Thyroid gland (tissue), 4 donors: Measurements from ENCODE around the gene RAB15. TPM values are rescaled to one million over a fixed set of nuclear protein-coding genes. Genes with fewer than 3 reads are reported as not detected.

Source experiments
- DNase-seq, 2 donors: peaks; one replicate each; pipeline ENCODE4 v3.0.0-alpha.2; 2019
- H3K27ac ChIP-seq, 3 donors: fragments of 200-600 bp; sonication (generic); 1 replicate in 2 of 3; 2 replicates in 1 of 3; pipeline ENCODE4 v1.5.1; 2016 to 2019; ENCODE audit warnings: mild to moderate bottlenecking in 1 of 3, moderate library complexity in 1 of 3
- H3K27me3 ChIP-seq: fragments of 200-600 bp; sonication (generic); one replicate; pipeline ENCODE4 v1.5.1; 2019
- H3K36me3 ChIP-seq, 2 donors: fragments of 200-600 bp; sonication (generic); one replicate each; pipeline ENCODE4 v1.5.1; 2016 to 2019
- H3K4me1 ChIP-seq, 2 donors: fragments of 200-600 bp; sonication (generic); one replicate each; pipeline ENCODE4 v1.5.1; 2017 to 2019
- H3K4me3 ChIP-seq, 3 donors: fragments of 200-600 bp; sonication (generic); replicated peaks in 1 of 3; 1 replicate in 2 of 3; 2 replicates in 1 of 3; pipeline ENCODE4 v1.5.1; 2016; ENCODE audit warnings: mild to moderate bottlenecking in 1 of 3
- H3K9me3 ChIP-seq: fragments of 200-600 bp; sonication (generic); one replicate; pipeline ENCODE4 v1.5.1; 2017
- POLR2A ChIP-seq, 2 donors: fragments of 450-650 bp; IDR thresholded peaks; one replicate each; pipeline ENCODE4 v1.6.1; 2017; ENCODE audit warnings: antibody characterized with exemption in 2 of 2, mild to moderate bottlenecking in 2 of 2, moderate library complexity in 1 of 2
- WGBS, 2 donors: methylation state at CpG; one replicate each; pipeline ENCODE4 v1.1.5; 2017; 5-methylcytosine and 5-hydroxymethylcytosine counted together
- intact Hi-C: fragments of 100-400 bp; cut with DNase I; formaldehyde crosslinking; loops from one replicate; pipeline ENCODE4 v1.15.1; 2023
- small RNA-seq: library from RNA; depleted of rRNA; stranded (forward); fragments of <200 nt; gene quantifications from one replicate; pipeline ENCODE3, GENCODE V24; 2016
- total RNA-seq, 4 donors: library from RNA; depleted of rRNA; stranded (reverse); fragments of >200 nt; gene quantifications; one replicate each; pipeline ENCODE4 v1.2.3, GENCODE V29; 2016
- TF ChIP-seq, protein P1 (sequence below), 6 experiments: fragments of 200-600 bp in 3 of 6; fragments of 450-650 bp in 3 of 6; sonication (generic) in 3 of 6; IDR thresholded peaks; one replicate each; pipeline ENCODE4 v1.5.1; 2016 to 2019; ENCODE audit warnings: antibody characterized with exemption in 6 of 6, mild to moderate bottlenecking in 2 of 6, inconsistent platforms in 1 of 6, moderate library complexity in 1 of 6

The RAB15 gene
- total RNA-seq, 4 donors from 2014 or later: 6.0 to 12.7 (median 6.3) TPM

DNA sequence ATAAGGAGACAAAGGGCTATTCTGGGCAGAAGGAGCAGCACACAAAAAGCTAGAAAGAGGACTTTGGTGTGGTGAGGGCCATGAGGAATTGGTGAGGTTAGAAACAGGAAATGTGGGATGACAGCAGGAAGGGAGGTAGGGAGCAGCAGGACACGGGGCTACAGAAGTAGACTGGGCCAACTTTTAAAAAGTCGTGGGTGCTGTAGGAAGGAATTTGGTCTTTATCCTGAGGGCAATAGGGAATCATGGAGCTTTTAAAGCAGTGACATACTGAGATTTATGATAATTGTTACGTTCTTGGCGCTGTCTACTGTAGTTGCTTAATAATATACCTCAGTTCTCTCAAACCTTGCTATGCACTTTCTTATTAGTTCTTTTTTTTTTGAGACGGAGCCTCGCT, 66.1 kb downstream of the RAB15 start:
- DNase-seq: no peak
- H3K4me3 ChIP-seq: no peak overlapping the region
- no peaks in the 10 kb centered on the region for H3K9me3 ChIP-seq
- H3K27me3 ChIP-seq: no peaks in the 10 kb centered on the region
- no peak overlapping the region for H3K27ac ChIP-seq
- intact Hi-C loops: no loop called here
- no peaks in the 10 kb centered on the region for H3K36me3 ChIP-seq
- WGBS, 2 donors: 76 to 81% methylated on average over 6 of the region's 6 CpGs
- no peaks in the 10 kb centered on the region for H3K4me1 ChIP-seq
- TF ChIP-seq, protein P1, sequence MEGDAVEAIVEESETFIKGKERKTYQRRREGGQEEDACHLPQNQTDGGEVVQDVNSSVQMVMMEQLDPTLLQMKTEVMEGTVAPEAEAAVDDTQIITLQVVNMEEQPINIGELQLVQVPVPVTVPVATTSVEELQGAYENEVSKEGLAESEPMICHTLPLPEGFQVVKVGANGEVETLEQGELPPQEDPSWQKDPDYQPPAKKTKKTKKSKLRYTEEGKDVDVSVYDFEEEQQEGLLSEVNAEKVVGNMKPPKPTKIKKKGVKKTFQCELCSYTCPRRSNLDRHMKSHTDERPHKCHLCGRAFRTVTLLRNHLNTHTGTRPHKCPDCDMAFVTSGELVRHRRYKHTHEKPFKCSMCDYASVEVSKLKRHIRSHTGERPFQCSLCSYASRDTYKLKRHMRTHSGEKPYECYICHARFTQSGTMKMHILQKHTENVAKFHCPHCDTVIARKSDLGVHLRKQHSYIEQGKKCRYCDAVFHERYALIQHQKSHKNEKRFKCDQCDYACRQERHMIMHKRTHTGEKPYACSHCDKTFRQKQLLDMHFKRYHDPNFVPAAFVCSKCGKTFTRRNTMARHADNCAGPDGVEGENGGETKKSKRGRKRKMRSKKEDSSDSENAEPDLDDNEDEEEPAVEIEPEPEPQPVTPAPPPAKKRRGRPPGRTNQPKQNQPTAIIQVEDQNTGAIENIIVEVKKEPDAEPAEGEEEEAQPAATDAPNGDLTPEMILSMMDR (IDR thresholded peaks at IDR 0.05): no peak
- TF ChIP-seq POLR2A (IDR thresholded peaks at IDR 0.05): no peak

DNA sequence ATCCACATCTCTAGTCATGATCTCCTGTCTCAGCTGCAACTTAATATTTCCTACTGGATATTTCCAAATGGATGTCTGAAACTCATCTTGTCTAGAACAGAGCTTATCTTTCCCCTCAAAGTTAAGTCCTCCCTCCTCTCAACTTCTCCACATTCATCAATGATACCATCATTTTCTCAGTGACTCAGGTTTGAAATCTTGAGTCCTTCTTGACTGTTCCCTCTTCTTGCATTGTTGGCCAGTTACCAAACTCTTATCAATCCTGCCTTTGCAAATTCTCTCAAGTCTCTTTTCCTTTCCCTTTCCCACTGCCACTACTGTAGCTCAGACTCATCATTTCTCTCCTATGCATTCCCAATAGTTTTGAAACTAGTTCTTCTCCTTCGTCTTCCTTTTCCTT, 72.2 kb downstream of the RAB15 start:
- intact Hi-C loops: no loop called here
- no peaks in the 10 kb centered on the region for H3K36me3 ChIP-seq
- DNase-seq: no peak
- no peaks in the 10 kb centered on the region for H3K27me3 ChIP-seq
- no peak overlapping the region for H3K4me3 ChIP-seq
- no peak overlapping the region for H3K27ac ChIP-seq
- TF ChIP-seq, protein P1 (IDR thresholded peaks at IDR 0.05): no peak
- TF ChIP-seq POLR2A (IDR thresholded peaks at IDR 0.05): no peak
- no peaks in the 10 kb centered on the region for H3K4me1 ChIP-seq
- H3K9me3 ChIP-seq: no peaks in the 10 kb centered on the region
- 77 to 79% methylated on average over 1 of the region's 1 CpG for WGBS, 2 donors

Small RNA genes within 50 kb of the gene (small RNA-seq; reads per million reads assigned to genes)
- gene RPPH1-2P: not detected

Other genes starting within 250 kb of the RAB15 start
- gene SPTB, start 92.4 kb downstream of the RAB15 start, total RNA-seq: 1 to 10 TPM in 1 of 4 donors, under 1 TPM in 3; 0.33 to 1.9 (median 0.61) TPM
- gene CHURC1, start 57.9 kb downstream of the RAB15 start, total RNA-seq: 10 to 100 TPM; 63.7 to 90.2 (median 71.7) TPM
- gene GPX2, start 29.6 kb downstream of the RAB15 start, total RNA-seq: 1 to 10 TPM in 1 of 4 donors, not detected in 3; 4.0 TPM
- 10 to 100 TPM in 3 of 4 donors, 1 to 10 TPM in 1; 7.8 to 27.0 (median 18.8) TPM for gene FNTB, start 14.6 kb upstream of the RAB15 start, total RNA-seq
- gene MAX, start 130.2 kb upstream of the RAB15 start, total RNA-seq: 10 to 100 TPM; 56.7 to 71.4 (median 63.3) TPM